Measurements from ENCODE around the gene NAALADL2.

GRCh38 chr3:174907628-174908407 lies 48.7 kb downstream of the NAALADL2 start:
- TF ChIP-seq, protein P1, sequence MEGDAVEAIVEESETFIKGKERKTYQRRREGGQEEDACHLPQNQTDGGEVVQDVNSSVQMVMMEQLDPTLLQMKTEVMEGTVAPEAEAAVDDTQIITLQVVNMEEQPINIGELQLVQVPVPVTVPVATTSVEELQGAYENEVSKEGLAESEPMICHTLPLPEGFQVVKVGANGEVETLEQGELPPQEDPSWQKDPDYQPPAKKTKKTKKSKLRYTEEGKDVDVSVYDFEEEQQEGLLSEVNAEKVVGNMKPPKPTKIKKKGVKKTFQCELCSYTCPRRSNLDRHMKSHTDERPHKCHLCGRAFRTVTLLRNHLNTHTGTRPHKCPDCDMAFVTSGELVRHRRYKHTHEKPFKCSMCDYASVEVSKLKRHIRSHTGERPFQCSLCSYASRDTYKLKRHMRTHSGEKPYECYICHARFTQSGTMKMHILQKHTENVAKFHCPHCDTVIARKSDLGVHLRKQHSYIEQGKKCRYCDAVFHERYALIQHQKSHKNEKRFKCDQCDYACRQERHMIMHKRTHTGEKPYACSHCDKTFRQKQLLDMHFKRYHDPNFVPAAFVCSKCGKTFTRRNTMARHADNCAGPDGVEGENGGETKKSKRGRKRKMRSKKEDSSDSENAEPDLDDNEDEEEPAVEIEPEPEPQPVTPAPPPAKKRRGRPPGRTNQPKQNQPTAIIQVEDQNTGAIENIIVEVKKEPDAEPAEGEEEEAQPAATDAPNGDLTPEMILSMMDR (IDR thresholded peaks at IDR 0.05; ENCODE audit: poor library complexity): no peak
- TF ChIP-seq EZH2 (IDR thresholded peaks at IDR 0.05; ENCODE audit: borderline replicate concordance) (no peak), EZH2phosphoT487 (IDR thresholded peaks at IDR 0.05; ENCODE audit: low read depth, severe bottlenecking, unreplicated experiment) (no peak)

All from hepatocyte (in vitro differentiated cells).